Left ventricle myocardium inferior (tissue), 1 donor: ENCODE results near the gene GAL3ST2. TPM values are rescaled to one million over a fixed set of nuclear protein-coding genes. Genes with fewer than 3 reads are reported as not detected.

ENCODE experiments used
- DNase-seq: peaks from one replicate; pipeline ENCODE4 v3.0.0-alpha.2; 2020
- H3K27ac ChIP-seq: fragments of 200-600 bp; replicated peaks from 2 replicates; pipeline ENCODE4 v1.8.0; 2021
- H3K27me3 ChIP-seq: fragments of 200-600 bp; 2 replicates; pipeline ENCODE4 v1.8.0; 2021; ENCODE audit warnings: low read depth
- H3K36me3 ChIP-seq: fragments of 200-600 bp; 2 replicates; pipeline ENCODE4 v1.8.0; 2021
- H3K4me1 ChIP-seq: fragments of 200-600 bp; 2 replicates; pipeline ENCODE4 v1.8.0; 2021
- H3K4me3 ChIP-seq: fragments of 200-600 bp; 2 replicates; pipeline ENCODE4 v1.8.0; 2021; ENCODE audit warnings: mild to moderate bottlenecking, moderate library complexity
- H3K9me3 ChIP-seq: fragments of 200-600 bp; replicated peaks from 2 replicates; pipeline ENCODE4 v1.8.0; 2021
- CTCF ChIP-seq: fragments of 200-600 bp; IDR thresholded peaks from 2 replicates; pipeline ENCODE4 v1.8.0; 2021; ENCODE audit warnings: antibody characterized with exemption, mild to moderate bottlenecking, borderline replicate concordance
- intact Hi-C: fragments of 100-400 bp; cut with micrococcal nuclease; formaldehyde crosslinking; loops from one replicate; pipeline ENCODE4 v1.11.0; 2022
- total RNA-seq: library from RNA; stranded (reverse); fragmentation: NEBNext Ultra II Directional; extraction: Animal tissue kit (Norgen Biotek cat#: 25700); gene quantifications from one replicate; pipeline ENCODE4 v1.2.1, GENCODE V29; 2021
- donor health status: DM: no; HTN: yes; CAD: no; lungs with severe emphysema.

The GAL3ST2 gene
- total RNA-seq, 1 donor from 2014 or later = not detected

- peak overlapping the region; percentile 74 for H3K27ac ChIP-seq
- H3K4me1 ChIP-seq = peaks cover 25% of the 10 kb centered on the region
- H3K9me3 ChIP-seq = no peaks in the 10 kb centered on the region
- no peak for DNase-seq
- no peaks in the 10 kb centered on the region for H3K27me3 ChIP-seq
- no peak for TF ChIP-seq CTCF
- H3K4me3 ChIP-seq = peak overlapping the region; percentile 61
- no peaks in the 10 kb centered on the region for H3K36me3 ChIP-seq
- intact Hi-C loops = no loop called here
These were observed 66.1 kb downstream of the GAL3ST2 start for GRCh38 chr2:241842620-241843211.

- Histone ChIP-seq H3K27ac (peak overlapping the region; percentile 74), H3K4me1 (peaks cover 25% of the 10 kb centered on the region), H3K4me3 (peak overlapping the region; percentile 61), H3K9me3 (no peaks in the 10 kb centered on the region), H3K27me3 (no peaks in the 10 kb centered on the region), H3K36me3 (no peaks in the 10 kb centered on the region)
- no peak for DNase-seq
- intact Hi-C loops = no loop called here
- no peak for TF ChIP-seq CTCF
These were observed 66.9 kb downstream of the GAL3ST2 start for GRCh38 chr2:241843321-241844065.

GRCh38 chr2:241844066-241844728 is 67.6 kb downstream of the GAL3ST2 start:
- DNase-seq = peak; percentile 84
- Histone ChIP-seq H3K27me3 (no peaks in the 10 kb centered on the region), H3K4me3 (peak overlapping the region; percentile 61), H3K4me1 (peaks cover 25% of the 10 kb centered on the region), H3K9me3 (no peaks in the 10 kb centered on the region), H3K27ac (peak overlapping the region; percentile 74), H3K36me3 (no peaks in the 10 kb centered on the region)
- peak; percentile 51 for TF ChIP-seq CTCF
- intact Hi-C loops = no loop called here

- no peaks in the 10 kb centered on the region for H3K36me3 ChIP-seq
- no peaks in the 10 kb centered on the region for H3K27me3 ChIP-seq
- no peaks in the 10 kb centered on the region for H3K9me3 ChIP-seq
- no peak for DNase-seq
- H3K4me3 ChIP-seq = peak overlapping the region; percentile 61
- TF ChIP-seq CTCF = no peak
- H3K27ac ChIP-seq = peak overlapping the region; percentile 74
- intact Hi-C loops = no loop called here
- peaks cover 25% of the 10 kb centered on the region for H3K4me1 ChIP-seq
These were observed 68.4 kb downstream of the GAL3ST2 start for GRCh38 chr2:241844831-241845578.

GRCh38 chr2:241846406-241846805 is 69.8 kb downstream of the GAL3ST2 start:
- intact Hi-C loops = no loop called here
- H3K27ac ChIP-seq = no peak overlapping the region
- no peak overlapping the region for H3K4me3 ChIP-seq
- H3K4me1 ChIP-seq = peaks cover 20% of the 10 kb centered on the region
- no peak for DNase-seq
- no peaks in the 10 kb centered on the region for H3K27me3 ChIP-seq
- H3K9me3 ChIP-seq = no peaks in the 10 kb centered on the region
- TF ChIP-seq CTCF = no peak
- no peaks in the 10 kb centered on the region for H3K36me3 ChIP-seq
